K562 (cell line): Measurements from ENCODE around the gene CEP350. TPM values are rescaled to one million over a fixed set of nuclear protein-coding genes. Genes with fewer than 3 reads are reported as not detected.

Source experiments
- BRCA1 ChIP-seq, 2 experiments: fragments of 450-650 bp in 1 of 2; sonication (generic) in 1 of 2; formaldehyde crosslinking in 1 of 2; IDR thresholded peaks; 2 replicates each; pipeline versions ENCODE4 v1.5.0 to v1.6.1; 2017 to 2020; ENCODE audit warnings: mild to moderate bottlenecking in 1 of 2, missing genetic modification reagents in 1 of 2
- CBFA2T2 ChIP-seq: fragments of 450-650 bp; conservative IDR thresholded peaks from 2 replicates; pipeline ENCODE4 v1.6.1; 2017; ENCODE audit warnings: mild to moderate bottlenecking
- CHCHD3 ChIP-seq: fragments of 250-450 bp; sonication (Bioruptor Pico); IDR thresholded peaks from 2 replicates; pipeline ENCODE4 v2.1.2; 2022; ENCODE audit warnings: mild to moderate bottlenecking
- CREB3L1 ChIP-seq: fragments of 450-650 bp; IDR thresholded peaks from 2 replicates; pipeline ENCODE4 v1.6.1; 2014; ENCODE audit warnings: low read depth, mild to moderate bottlenecking, moderate library complexity, borderline replicate concordance
- CTCFL ChIP-seq: IDR thresholded peaks from 2 replicates; pipeline ENCODE4 v1.6.1; 2011; ENCODE audit warnings: borderline replicate concordance, low read depth, mild to moderate bottlenecking, moderate library complexity, low read length; ENCODE audit not compliant: insufficient read depth, poor library complexity, severe bottlenecking
- DNMT1 ChIP-seq: fragments of 450-650 bp; IDR thresholded peaks from 2 replicates; pipeline ENCODE4 v1.6.1; 2016; ENCODE audit warnings: antibody characterized with exemption, mild to moderate bottlenecking
- ETS2 ChIP-seq: IDR thresholded peaks from 2 replicates; pipeline ENCODE4 v1.6.1; 2016; ENCODE audit warnings: borderline replicate concordance, missing genetic modification characterization, mild to moderate bottlenecking, moderate library complexity, missing compliant biosample characterization; ENCODE audit not compliant: poor library complexity, severe bottlenecking
- GATA2 ChIP-seq: sonication (generic); formaldehyde crosslinking; IDR thresholded peaks from 2 replicates; pipeline ENCODE4 v1.4.0; 2020; ENCODE audit warnings: mild to moderate bottlenecking, missing genetic modification reagents
- GATAD2B ChIP-seq: fragments of 450-650 bp; IDR thresholded peaks from 2 replicates; pipeline ENCODE4 v1.6.1; 2017; ENCODE audit warnings: mild to moderate bottlenecking, borderline replicate concordance
- IRF1 ChIP-seq: sonication (generic); formaldehyde crosslinking; IDR thresholded peaks from 2 replicates; pipeline ENCODE4 v1.8.0; 2022; ENCODE audit warnings: missing genetic modification reagents, mild to moderate bottlenecking, borderline replicate concordance
- L3MBTL2 ChIP-seq: fragments of 450-650 bp; IDR thresholded peaks from 2 replicates; pipeline ENCODE4 v1.6.1; 2016; ENCODE audit warnings: mild to moderate bottlenecking, moderate library complexity
- MCM7 ChIP-seq, 2 experiments: fragments of 450-650 bp; IDR thresholded peaks; 2 replicates each; pipeline ENCODE4 v1.6.1; 2016 to 2018
- MLLT1 ChIP-seq, 2 experiments: fragments of 450-650 bp; IDR thresholded peaks; 2 replicates each; pipeline ENCODE4 v1.6.1; 2016
- NBN ChIP-seq: fragments of 450-650 bp; IDR thresholded peaks from 2 replicates; pipeline ENCODE4 v1.6.1; 2016; ENCODE audit warnings: low read depth, mild to moderate bottlenecking
- NCOR1 ChIP-seq: fragments of 450-650 bp; IDR thresholded peaks from 2 replicates; pipeline ENCODE4 v1.6.1; 2016; ENCODE audit warnings: mild to moderate bottlenecking, moderate library complexity
- NFATC3 ChIP-seq: fragments of 450-650 bp; IDR thresholded peaks from 2 replicates; pipeline ENCODE4 v1.6.1; 2017; ENCODE audit warnings: mild to moderate bottlenecking
- NR2C1 ChIP-seq, 2 experiments: fragments of 450-650 bp; IDR thresholded peaks; 2 replicates each; pipeline ENCODE4 v1.6.1; 2017; ENCODE audit warnings: mild to moderate bottlenecking in 2 of 2, antibody characterized with exemption in 1 of 2, inconsistent platforms in 1 of 2, missing compliant biosample characterization in 1 of 2, missing genetic modification characterization in 1 of 2
- PML ChIP-seq: IDR thresholded peaks from 2 replicates; pipeline ENCODE4 v1.6.1; 2012; ENCODE audit warnings: low read length, inconsistent platforms
- POLR2AphosphoS5 ChIP-seq: IDR thresholded peaks from 2 replicates; pipeline ENCODE4 v1.6.1; 2011; ENCODE audit warnings: mild to moderate bottlenecking, low read depth, low read length, moderate library complexity; ENCODE audit not compliant: control insufficient read depth, insufficient read depth
- SRSF3 ChIP-seq: fragments of 200-400 bp; formaldehyde crosslinking; IDR thresholded peaks from 2 replicates; pipeline ENCODE4 v1.6.1; 2016; ENCODE audit warnings: mild to moderate bottlenecking, low read length, moderate library complexity; ENCODE audit not compliant: insufficient read depth
- TCF3 ChIP-seq: sonication (generic); formaldehyde crosslinking; IDR thresholded peaks from 2 replicates; pipeline ENCODE4 v1.4.0; 2020; ENCODE audit warnings: mild to moderate bottlenecking, missing genetic modification reagents
- TCF7L2 ChIP-seq: fragments of 150-350 bp; IDR thresholded peaks from 2 replicates; pipeline ENCODE4 v1.6.1; 2016; ENCODE audit warnings: low read depth, mild to moderate bottlenecking, low read length, moderate library complexity
- TFAM ChIP-seq: fragments of 250-450 bp; sonication (Bioruptor Pico); conservative IDR thresholded peaks from 2 replicates; pipeline ENCODE4 v1.5.0; 2021; ENCODE audit warnings: mild to moderate bottlenecking, moderate library complexity
- ZNF316 ChIP-seq: fragments of 450-650 bp; IDR thresholded peaks from 2 replicates; pipeline ENCODE4 v1.6.1; 2016
- ZZZ3 ChIP-seq: fragments of 450-650 bp; IDR thresholded peaks from 2 replicates; pipeline ENCODE4 v1.6.1; 2016; ENCODE audit warnings: antibody characterized with exemption, mild to moderate bottlenecking, moderate library complexity
- polyA plus RNA-seq, 8 experiments: library from polyadenylated mRNA; depleted of rRNA in 4 of 8; stranded (reverse) in 5 of 8; unstranded in 3 of 8; fragments of >200 nt; fragmentation: Nextera tagmentation in 2 of 8; fragmentation: Illumina TruSeq in 1 of 8; extraction: Ambion mirVana in 2 of 8; extraction: Trizol in 1 of 8; gene quantifications; 2 replicates each; pipeline versions ENCODE4 v1.2.1 to v1.2.3, GENCODE V29; 2011 to 2014; ENCODE audit warnings: inconsistent platforms in 1 of 8, missing spikeins in 1 of 8
- total RNA-seq, 7 experiments: library from RNA; depleted of rRNA in 6 of 7; stranded (reverse); fragments of >200 nt in 6 of 7; fragmentation: Illumina TruSeq in 2 of 7; extraction: Trizol in 2 of 7; gene quantifications; 2 replicates each; pipeline versions ENCODE4 v1.2.1 to v1.2.3, GENCODE V29; 2011 to 2021; ENCODE audit warnings: low replicate concordance in 1 of 7

Gene CEP350
- total and polyA plus RNA-seq, 9 of the 15 experiments (the other 6 are each of a cell fraction or from before 2014, with no cell fraction given), result 8.3 to 64.3 (median 28.0) TPM

- TF ChIP-seq CTCFL (no peak), SRSF3 (no peak), NCOR1 (peak; percentile 73), IRF1 (CRISPR knock-in tag) (no peak), ZNF316 (peak; percentile 5; the same call in 1 of the 2 replicates), BRCA1 (IDR thresholded peaks at IDR 0.05) (no peak), BRCA1 (CRISPR knock-in tag; IDR thresholded peaks at IDR 0.05) (no peak), CREB3L1 (no peak), NFATC3 (no peak), TCF7L2 (no peak), POLR2AphosphoS5 (peak; percentile 24; the same call in 1 of the 2 replicates), MLLT1 (IDR thresholded peaks at IDR 0.05) (0 out of 4 replicates have a peak, but pooled peaks of 1 of the 2 experiments have one; percentile 8), TFAM (CRISPR knock-in tag) (no peak), ZZZ3 (no peak), NR2C1 (IDR thresholded peaks at IDR 0.05) (no peak), NR2C1 (tag; IDR thresholded peaks at IDR 0.05) (no peak), GATAD2B (no peak), L3MBTL2 (peak; percentile 60), GATA2 (CRISPR knock-in tag) (peak; percentile 67), NBN (no peak), CHCHD3 (no peak), CBFA2T2 (peak; percentile 88), ETS2 (tag) (no peak), TCF3 (CRISPR knock-in tag) (peak; percentile 89), DNMT1 (no peak), PML (peak; percentile 72; the same call in 1 of the 2 replicates), MCM7 (IDR thresholded peaks at IDR 0.05) (no peak)
These were observed 202.1 kb downstream of the CEP350 start (continued) for GRCh38 chr1:180156631-180157091.
